ENCODE data around the gene MKLN1. TPM values are rescaled to one million over a fixed set of nuclear protein-coding genes. Genes with fewer than 3 reads are reported as not detected.
A peak's percentile ranks its signal among the peaks of the same experiment; 100 is the strongest.

The MKLN1 gene
- total RNA-seq, 2 experiments from 2014 or later = 12.1 to 56.6 TPM

DNA sequence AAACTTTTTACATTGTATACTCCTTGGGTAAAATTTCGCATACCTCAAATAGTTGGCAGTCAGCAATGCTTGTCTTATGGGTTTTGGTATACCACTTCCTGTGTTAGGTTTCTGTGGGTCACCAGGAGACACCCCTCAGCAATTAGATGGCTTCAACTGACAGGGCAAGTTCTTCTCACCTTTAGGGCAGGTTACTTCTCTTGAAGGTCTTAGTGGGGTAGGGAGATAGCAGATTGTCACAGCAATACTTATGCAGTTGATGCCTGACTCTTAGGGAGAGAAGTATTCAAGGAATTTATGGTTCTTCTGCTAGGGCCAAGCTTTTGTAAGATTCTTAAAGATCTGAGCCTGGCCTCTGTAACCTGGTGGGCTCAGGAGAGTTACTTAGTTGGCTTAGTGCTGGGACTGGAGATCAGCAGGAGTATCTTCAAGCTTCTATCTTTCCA is 42.9 kb downstream of the MKLN1 start:
- Histone ChIP-seq H3K79me2 (ENCODE audit: insufficient read depth, low read depth, low read length) (peaks cover 88% of the 10 kb centered on the region), H3K36me3 (ENCODE audit: insufficient read depth, low read length) (no peaks in the 10 kb centered on the region), H4K20me1 (ENCODE audit: insufficient read depth, low read length) (0 out of 2 replicates have a peak, but pooled peaks cover 10% of the 10 kb centered on the region), H3K9me2 (ENCODE audit: insufficient read depth, low read length) (no peaks in the 10 kb centered on the region), H3K4me1 (ENCODE audit: insufficient read depth, low read length, poor library complexity, severe bottlenecking) (peaks cover 21% of the 10 kb centered on the region), H3K4me2 (ENCODE audit: low read length) (peak overlapping the region; percentile 24; the same call in 1 of the 2 replicates), H2AFZ (ENCODE audit: low read length) (no peak overlapping the region), H3K4me3 (ENCODE audit: low read depth, low read length, poor library complexity, severe bottlenecking) (no peak overlapping the region), H3K27ac (ENCODE audit: low read depth, low read length, poor library complexity, severe bottlenecking) (no peak overlapping the region), H3K9me3 (ENCODE audit: low read length) (no peaks in the 10 kb centered on the region)
- POLR2A ChIA-PET = interaction anchor here (0.8 to 1.8 kb wide), 4 partner anchors 8 to 26 kb away, joined by 3 to 6 read pairs (median 4); no protein-coding TSS in a partner anchor
- BruUV-seq (replicated peaks) = no TSS peak
- intact Hi-C loops (cut with micrococcal nuclease; ENCODE audit: unreplicated experiment) = no loop called here
- DNase-seq (ENCODE audit: low spot score) = peak; percentile 35
- CTCF ChIA-PET (ENCODE audit: unreplicated experiment) = no interaction called here
- no peak for TF ChIP-seq EZH2phosphoT487 (IDR thresholded peaks at IDR 0.05; ENCODE audit: borderline replicate concordance, low read depth, low read length)
- TF ChIP-seq, protein P1, sequence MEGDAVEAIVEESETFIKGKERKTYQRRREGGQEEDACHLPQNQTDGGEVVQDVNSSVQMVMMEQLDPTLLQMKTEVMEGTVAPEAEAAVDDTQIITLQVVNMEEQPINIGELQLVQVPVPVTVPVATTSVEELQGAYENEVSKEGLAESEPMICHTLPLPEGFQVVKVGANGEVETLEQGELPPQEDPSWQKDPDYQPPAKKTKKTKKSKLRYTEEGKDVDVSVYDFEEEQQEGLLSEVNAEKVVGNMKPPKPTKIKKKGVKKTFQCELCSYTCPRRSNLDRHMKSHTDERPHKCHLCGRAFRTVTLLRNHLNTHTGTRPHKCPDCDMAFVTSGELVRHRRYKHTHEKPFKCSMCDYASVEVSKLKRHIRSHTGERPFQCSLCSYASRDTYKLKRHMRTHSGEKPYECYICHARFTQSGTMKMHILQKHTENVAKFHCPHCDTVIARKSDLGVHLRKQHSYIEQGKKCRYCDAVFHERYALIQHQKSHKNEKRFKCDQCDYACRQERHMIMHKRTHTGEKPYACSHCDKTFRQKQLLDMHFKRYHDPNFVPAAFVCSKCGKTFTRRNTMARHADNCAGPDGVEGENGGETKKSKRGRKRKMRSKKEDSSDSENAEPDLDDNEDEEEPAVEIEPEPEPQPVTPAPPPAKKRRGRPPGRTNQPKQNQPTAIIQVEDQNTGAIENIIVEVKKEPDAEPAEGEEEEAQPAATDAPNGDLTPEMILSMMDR (conservative IDR thresholded peaks at IDR 0.05; ENCODE audit: low read length) = no peak

DNA sequence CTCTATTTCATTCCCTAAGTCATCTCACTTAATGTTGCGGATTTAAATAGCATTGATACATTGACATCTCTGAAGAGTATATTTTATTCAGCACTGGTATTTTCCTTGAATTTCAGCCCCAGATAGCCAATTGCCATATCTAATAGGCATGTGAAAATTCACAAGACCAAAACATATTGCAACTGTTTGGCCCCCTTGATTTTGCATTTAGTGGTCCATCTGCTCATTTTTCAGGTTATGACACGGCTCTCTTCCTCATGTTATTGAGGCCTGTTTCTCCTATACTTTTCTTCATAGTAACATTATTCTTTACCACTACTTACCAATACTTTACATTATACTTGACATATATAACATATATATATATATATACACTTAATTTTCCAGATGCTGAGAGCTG is 43.7 kb downstream of the MKLN1 start:
- no peak overlapping the region for H3K4me2 ChIP-seq (ENCODE audit: low read length)
- POLR2A ChIA-PET = interaction anchor here (1.0 to 1.8 kb wide), 4 partner anchors 9 to 20 kb away, joined by 3 to 6 read pairs (median 4); no protein-coding TSS in a partner anchor
- peaks cover 21% of the 10 kb centered on the region for H3K4me1 ChIP-seq (ENCODE audit: insufficient read depth, low read length, poor library complexity, severe bottlenecking)
- CTCF ChIA-PET (ENCODE audit: unreplicated experiment) = no interaction called here
- H3K9me2 ChIP-seq (ENCODE audit: insufficient read depth, low read length) = no peaks in the 10 kb centered on the region
- 0 out of 2 replicates have a peak, but pooled peaks cover 10% of the 10 kb centered on the region for H4K20me1 ChIP-seq (ENCODE audit: insufficient read depth, low read length)
- no peak overlapping the region for H3K27ac ChIP-seq (ENCODE audit: low read depth, low read length, poor library complexity, severe bottlenecking)
- no peak for TF ChIP-seq EZH2phosphoT487 (IDR thresholded peaks at IDR 0.05; ENCODE audit: borderline replicate concordance, low read depth, low read length)
- TF ChIP-seq, protein P1 (conservative IDR thresholded peaks at IDR 0.05; ENCODE audit: low read length) = no peak
- intact Hi-C loops (cut with micrococcal nuclease; ENCODE audit: unreplicated experiment) = no loop called here
- H3K9me3 ChIP-seq (ENCODE audit: low read length) = no peaks in the 10 kb centered on the region
- H3K4me3 ChIP-seq (ENCODE audit: low read depth, low read length, poor library complexity, severe bottlenecking) = no peak overlapping the region
- no TSS peak for BruUV-seq (replicated peaks)
- no peak for DNase-seq (ENCODE audit: low spot score)
- no peaks in the 10 kb centered on the region for H3K36me3 ChIP-seq (ENCODE audit: insufficient read depth, low read length)
- H2AFZ ChIP-seq (ENCODE audit: low read length) = no peak overlapping the region
- H3K79me2 ChIP-seq (ENCODE audit: insufficient read depth, low read depth, low read length) = peaks cover 80% of the 10 kb centered on the region

DNA sequence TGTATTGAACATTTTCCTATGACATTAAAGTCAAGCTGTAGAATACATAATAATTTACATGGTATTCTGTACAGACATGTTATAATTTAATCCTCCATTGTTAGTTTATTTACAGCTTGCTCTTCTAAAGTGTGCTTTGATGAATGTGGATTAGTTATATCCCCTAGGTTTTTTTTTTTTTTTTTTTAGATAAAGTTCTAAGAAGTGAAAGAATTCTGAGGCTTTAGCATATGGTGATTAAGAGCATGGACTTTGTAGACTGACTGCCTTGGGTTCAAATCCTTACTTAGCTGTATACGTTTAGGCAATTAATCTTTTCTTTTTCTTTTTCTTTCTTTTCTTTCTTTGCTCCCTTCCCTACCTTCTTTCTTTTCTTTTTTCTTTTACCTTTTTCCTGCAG is 44.9 kb downstream of the MKLN1 start:
- Histone ChIP-seq H3K27ac (ENCODE audit: low read depth, low read length, poor library complexity, severe bottlenecking) (no peak overlapping the region), H3K4me1 (ENCODE audit: insufficient read depth, low read length, poor library complexity, severe bottlenecking) (peaks cover 21% of the 10 kb centered on the region), H4K20me1 (ENCODE audit: insufficient read depth, low read length) (0 out of 2 replicates have a peak, but pooled peaks cover 8% of the 10 kb centered on the region), H3K4me3 (ENCODE audit: low read depth, low read length, poor library complexity, severe bottlenecking) (no peak overlapping the region), H3K79me2 (ENCODE audit: insufficient read depth, low read depth, low read length) (peaks cover 71% of the 10 kb centered on the region), H3K36me3 (ENCODE audit: insufficient read depth, low read length) (peaks cover 4% of the 10 kb centered on the region; the same call in 1 of the 2 replicates), H3K4me2 (ENCODE audit: low read length) (no peak overlapping the region), H3K9me3 (ENCODE audit: low read length) (no peaks in the 10 kb centered on the region), H3K9me2 (ENCODE audit: insufficient read depth, low read length) (no peaks in the 10 kb centered on the region), H2AFZ (ENCODE audit: low read length) (no peak overlapping the region)
- no TSS peak for BruUV-seq (replicated peaks)
- ChIA-PET CTCF (ENCODE audit: unreplicated experiment) (no interaction called here), POLR2A (interaction anchor here (0.6 to 1.2 kb wide), 6 partner anchors 11 to 741 kb away, joined by 3 to 13 read pairs (median 3); no protein-coding TSS in a partner anchor)
- intact Hi-C loops (cut with micrococcal nuclease; ENCODE audit: unreplicated experiment) = no loop called here
- no peak for DNase-seq (ENCODE audit: low spot score)
- no peak for TF ChIP-seq EZH2phosphoT487 (IDR thresholded peaks at IDR 0.05; ENCODE audit: borderline replicate concordance, low read depth, low read length)
- TF ChIP-seq, protein P1 (conservative IDR thresholded peaks at IDR 0.05; ENCODE audit: low read length) = no peak
